ENCODE data around the gene DHRS11. TPM values are rescaled to one million over a fixed set of nuclear protein-coding genes. Genes with fewer than 3 reads are reported as not detected.

DHRS11 gene, protein sequence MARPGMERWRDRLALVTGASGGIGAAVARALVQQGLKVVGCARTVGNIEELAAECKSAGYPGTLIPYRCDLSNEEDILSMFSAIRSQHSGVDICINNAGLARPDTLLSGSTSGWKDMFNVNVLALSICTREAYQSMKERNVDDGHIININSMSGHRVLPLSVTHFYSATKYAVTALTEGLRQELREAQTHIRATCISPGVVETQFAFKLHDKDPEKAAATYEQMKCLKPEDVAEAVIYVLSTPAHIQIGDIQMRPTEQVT
- 12.3 and 12.4 TPM in 2 replicates for total RNA-seq

DNA sequence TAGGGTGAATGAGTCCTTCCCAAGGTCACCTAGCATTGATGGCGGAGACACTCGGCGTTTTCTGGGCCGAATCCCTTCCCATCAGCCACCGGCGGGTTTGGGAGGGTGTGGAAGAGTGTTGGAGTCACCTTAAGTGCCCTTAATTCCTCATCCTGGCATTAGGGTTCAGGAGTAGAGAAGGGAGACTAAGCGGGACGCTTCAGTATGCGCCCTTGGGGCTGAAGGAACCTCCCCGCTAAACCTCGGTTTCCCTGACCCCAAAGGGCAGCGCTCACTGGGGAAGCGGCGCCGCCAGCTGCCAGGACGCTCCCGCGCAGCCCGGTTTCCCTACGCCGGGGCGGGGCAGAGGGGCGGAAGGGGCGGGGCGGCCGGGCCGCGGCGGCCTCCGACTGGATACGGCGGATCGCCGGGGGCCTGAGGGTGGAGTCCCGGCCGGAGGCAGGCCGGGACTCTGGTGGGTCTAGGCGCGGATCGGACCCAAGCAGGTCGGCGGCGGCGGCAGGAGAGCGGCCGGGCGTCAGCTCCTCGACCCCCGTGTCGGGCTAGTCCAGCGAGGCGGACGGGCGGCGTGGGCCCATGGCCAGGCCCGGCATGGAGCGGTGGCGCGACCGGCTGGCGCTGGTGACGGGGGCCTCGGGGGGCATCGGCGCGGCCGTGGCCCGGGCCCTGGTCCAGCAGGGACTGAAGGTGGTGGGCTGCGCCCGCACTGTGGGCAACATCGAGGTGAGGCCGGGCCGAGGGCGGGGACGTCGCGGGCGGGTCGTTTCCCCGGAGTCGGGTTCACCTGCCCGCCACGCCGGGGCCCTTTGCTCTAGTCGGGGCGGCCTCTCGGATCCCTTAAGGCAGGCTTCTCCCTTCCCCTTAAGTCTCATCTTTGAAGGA lies at the start of gene DHRS11:
Gene DHRS11, plus strand, starts transcription at position 446 of the 882 bp plus-strand sequence. Its CDS starts 131 bp downstream, at position 577.
- intact Hi-C loops (cut with micrococcal nuclease): loop anchor here (2.0 kb wide), 1 partner anchor 47 kb away; the partner anchor contains the start of gene GGNBP2
- H3K4me1 Mint-ChIP-seq (ENCODE audit: low read depth): peaks cover 26% of the 10 kb centered on the region
- H3K4me3 Mint-ChIP-seq (ENCODE audit: low read depth): peak within 1 kb of the TSS; percentile 76
- peak within 1 kb of the TSS; percentile 28 for H3K27ac Mint-ChIP-seq
- H3K36me3 Mint-ChIP-seq (ENCODE audit: low read depth): peaks cover 35% of the 10 kb centered on the region
- peaks cover 2% of the 10 kb centered on the region for H3K27me3 Mint-ChIP-seq (ENCODE audit: low read depth)
- no peaks in the 10 kb centered on the region for H3K9me3 Mint-ChIP-seq
- peak; percentile 70 for DNase-seq (ENCODE audit: low spot score)

GRCh38 chr17:36542755-36543154 lies 48.9 kb upstream of the DHRS11 start:
- H3K9me3 Mint-ChIP-seq: no peaks in the 10 kb centered on the region
- H3K36me3 Mint-ChIP-seq (ENCODE audit: low read depth): peaks cover 42% of the 10 kb centered on the region
- H3K4me1 Mint-ChIP-seq (ENCODE audit: low read depth): peaks cover 17% of the 10 kb centered on the region
- H3K27ac Mint-ChIP-seq: no peak overlapping the region
- no peak overlapping the region for H3K4me3 Mint-ChIP-seq (ENCODE audit: low read depth)
- intact Hi-C loops (cut with micrococcal nuclease): no loop called here
- no peaks in the 10 kb centered on the region for H3K27me3 Mint-ChIP-seq (ENCODE audit: low read depth)
- DNase-seq (ENCODE audit: low spot score): no peak

DNA sequence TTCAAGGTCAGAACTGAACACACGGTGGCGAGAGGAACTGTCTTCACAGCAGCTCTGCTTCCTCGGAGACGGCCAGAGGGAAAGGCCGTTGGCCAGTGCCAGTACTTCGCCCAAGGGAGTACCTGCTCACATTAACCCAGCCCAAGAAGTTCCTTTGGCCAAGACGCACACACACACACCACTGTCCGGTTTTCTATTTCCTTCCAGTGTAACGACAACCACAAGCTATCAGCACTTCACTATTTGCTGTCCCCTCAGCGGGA lies 47.7 kb upstream of the DHRS11 start:
- Mint-ChIP-seq H3K36me3 (ENCODE audit: low read depth) (peaks cover 42% of the 10 kb centered on the region), H3K4me1 (ENCODE audit: low read depth) (peaks cover 24% of the 10 kb centered on the region), H3K9me3 (no peaks in the 10 kb centered on the region), H3K27ac (peak overlapping the region; percentile 96), H3K27me3 (ENCODE audit: low read depth) (no peaks in the 10 kb centered on the region), H3K4me3 (ENCODE audit: low read depth) (peak overlapping the region; percentile 98)
- DNase-seq (ENCODE audit: low spot score): no peak
- intact Hi-C loops (cut with micrococcal nuclease): loop anchor here (1.0 to 2.0 kb wide), 3 partner anchors 9 to 57 kb away; partner anchors contain the start of genes DHRS11 and MRM1

GRCh38 chr17:36544307-36545076 lies 47.2 kb upstream of the DHRS11 start, which contains the start of gene GGNBP2:
Gene GGNBP2 (plus strand): TSS chr17:36544919. CDS start chr17:36545725, 806 bp downstream.
- peak; percentile 91 for DNase-seq (ENCODE audit: low spot score)
- Mint-ChIP-seq H3K27ac (peak within 1 kb of the TSS; percentile 96), H3K4me3 (ENCODE audit: low read depth) (peak within 1 kb of the TSS; percentile 98), H3K27me3 (ENCODE audit: low read depth) (no peaks in the 10 kb centered on the region), H3K9me3 (no peaks in the 10 kb centered on the region), H3K36me3 (ENCODE audit: low read depth) (peaks cover 43% of the 10 kb centered on the region), H3K4me1 (ENCODE audit: low read depth) (peaks cover 24% of the 10 kb centered on the region)
- intact Hi-C loops (cut with micrococcal nuclease): loop anchor here (1.0 to 2.0 kb wide), 3 partner anchors 9 to 56 kb away; partner anchors contain the start of genes DHRS11 and MRM1

- no peak for DNase-seq (ENCODE audit: low spot score)
- Mint-ChIP-seq H3K36me3 (ENCODE audit: low read depth) (peaks cover 41% of the 10 kb centered on the region), H3K9me3 (no peaks in the 10 kb centered on the region), H3K4me3 (ENCODE audit: low read depth) (peak overlapping the region; percentile 98), H3K27ac (peak overlapping the region; percentile 96), H3K27me3 (ENCODE audit: low read depth) (no peaks in the 10 kb centered on the region), H3K4me1 (ENCODE audit: low read depth) (peaks cover 23% of the 10 kb centered on the region)
- intact Hi-C loops (cut with micrococcal nuclease): loop anchor here (2.0 kb wide), 2 partner anchors 46 to 56 kb away; partner anchors contain the start of genes DHRS11 and MRM1
These were observed 46.6 kb upstream of the DHRS11 start for GRCh38 chr17:36545077-36545464.

GRCh38 chr17:36545465-36546417 lies 45.9 kb upstream of the DHRS11 start:
- peak overlapping the region; percentile 93 for H3K27ac Mint-ChIP-seq
- H3K36me3 Mint-ChIP-seq (ENCODE audit: low read depth): peaks cover 45% of the 10 kb centered on the region
- peaks cover 30% of the 10 kb centered on the region for H3K4me1 Mint-ChIP-seq (ENCODE audit: low read depth)
- no peaks in the 10 kb centered on the region for H3K27me3 Mint-ChIP-seq (ENCODE audit: low read depth)
- no peaks in the 10 kb centered on the region for H3K9me3 Mint-ChIP-seq
- peak overlapping the region; percentile 90 for H3K4me3 Mint-ChIP-seq (ENCODE audit: low read depth)
- DNase-seq (ENCODE audit: low spot score): peak; percentile 96
- intact Hi-C loops (cut with micrococcal nuclease): loop anchor here (2.0 kb wide), 2 partner anchors 45 to 55 kb away; partner anchors contain the start of genes DHRS11 and MRM1

- DNase-seq (ENCODE audit: low spot score): no peak
- Mint-ChIP-seq H3K36me3 (ENCODE audit: low read depth) (peaks cover 47% of the 10 kb centered on the region), H3K4me1 (ENCODE audit: low read depth) (peaks cover 35% of the 10 kb centered on the region), H3K27me3 (ENCODE audit: low read depth) (no peaks in the 10 kb centered on the region), H3K4me3 (ENCODE audit: low read depth) (peak overlapping the region; percentile 90), H3K9me3 (no peaks in the 10 kb centered on the region), H3K27ac (peak overlapping the region; percentile 93)
- intact Hi-C loops (cut with micrococcal nuclease): no loop called here
These were observed 45.1 kb upstream of the DHRS11 start for GRCh38 chr17:36546418-36547093.

DNA sequence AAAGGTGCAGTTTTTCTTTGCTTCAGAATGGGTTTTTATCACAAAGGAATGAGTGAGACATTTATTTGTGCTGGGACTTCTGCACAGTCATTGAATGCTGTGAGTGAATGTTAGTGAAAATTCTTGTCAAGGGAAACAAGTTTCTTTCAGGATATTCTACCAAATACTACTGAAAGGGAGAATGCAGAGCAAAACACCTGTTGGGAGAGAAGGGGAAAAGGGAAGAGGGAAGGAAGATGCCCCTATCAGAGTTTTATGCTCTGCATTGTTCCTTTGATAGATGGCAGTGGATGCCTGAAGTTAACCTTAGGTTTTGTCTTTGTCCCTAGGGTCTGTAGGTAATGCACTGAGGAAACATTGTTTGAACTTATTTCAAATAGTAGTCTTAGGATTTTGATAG lies 43.9 kb upstream of the DHRS11 start:
- Mint-ChIP-seq H3K27ac (peak overlapping the region; percentile 53), H3K9me3 (no peaks in the 10 kb centered on the region), H3K36me3 (ENCODE audit: low read depth) (peaks cover 53% of the 10 kb centered on the region), H3K4me3 (ENCODE audit: low read depth) (peak overlapping the region; percentile 90), H3K27me3 (ENCODE audit: low read depth) (no peaks in the 10 kb centered on the region), H3K4me1 (ENCODE audit: low read depth) (peaks cover 43% of the 10 kb centered on the region)
- DNase-seq (ENCODE audit: low spot score): no peak
- intact Hi-C loops (cut with micrococcal nuclease): no loop called here

DNA sequence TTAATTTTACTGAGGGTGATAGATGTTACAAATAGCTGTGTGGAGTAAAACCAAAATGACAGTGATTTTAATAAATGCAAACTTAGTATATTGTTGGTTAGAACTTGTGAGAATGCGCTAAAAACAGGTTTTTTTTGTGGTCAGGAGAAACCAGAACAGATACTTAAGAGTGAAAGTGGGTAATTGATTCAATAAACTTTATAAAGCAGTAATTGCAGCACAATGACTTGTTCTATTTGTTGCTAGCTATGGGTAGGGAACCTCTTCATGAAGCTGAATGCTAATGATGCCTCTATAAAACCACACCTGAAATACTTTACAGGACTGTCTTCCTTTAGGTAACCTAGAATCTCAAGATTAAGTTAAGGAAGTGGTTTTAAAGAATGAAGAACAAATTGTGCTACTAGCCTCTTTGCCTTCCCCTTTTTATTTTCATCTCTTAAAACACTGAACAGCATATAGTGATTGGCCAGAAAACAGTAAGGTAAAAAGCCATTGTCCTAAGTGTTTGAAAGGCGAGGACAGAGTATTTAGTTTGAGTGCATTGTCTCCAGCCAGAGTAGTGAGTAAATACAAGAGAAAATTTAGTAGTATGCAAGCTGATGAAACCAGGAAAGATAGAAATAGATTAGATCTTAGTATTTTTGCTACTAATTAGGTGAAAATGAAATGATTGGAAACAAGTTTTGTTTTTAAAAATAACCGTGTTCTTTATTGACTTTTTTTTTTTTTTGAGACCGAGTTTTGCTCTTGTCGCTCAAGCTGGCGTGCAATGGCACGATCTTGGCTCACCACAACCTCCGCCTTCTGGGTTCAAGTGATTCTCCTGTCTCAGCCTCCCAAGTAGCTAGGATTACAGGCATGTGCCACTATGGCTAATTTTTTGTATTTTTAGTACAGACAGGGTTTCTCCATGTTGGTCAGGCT lies 40.9 kb upstream of the DHRS11 start:
- Mint-ChIP-seq H3K9me3 (no peaks in the 10 kb centered on the region), H3K4me1 (ENCODE audit: low read depth) (peaks cover 51% of the 10 kb centered on the region), H3K36me3 (ENCODE audit: low read depth) (peaks cover 65% of the 10 kb centered on the region), H3K27me3 (ENCODE audit: low read depth) (no peaks in the 10 kb centered on the region), H3K27ac (peak overlapping the region; percentile 58), H3K4me3 (ENCODE audit: low read depth) (peak overlapping the region; percentile 43)
- no peak for DNase-seq (ENCODE audit: low spot score)
- intact Hi-C loops (cut with micrococcal nuclease): no loop called here

DNA sequence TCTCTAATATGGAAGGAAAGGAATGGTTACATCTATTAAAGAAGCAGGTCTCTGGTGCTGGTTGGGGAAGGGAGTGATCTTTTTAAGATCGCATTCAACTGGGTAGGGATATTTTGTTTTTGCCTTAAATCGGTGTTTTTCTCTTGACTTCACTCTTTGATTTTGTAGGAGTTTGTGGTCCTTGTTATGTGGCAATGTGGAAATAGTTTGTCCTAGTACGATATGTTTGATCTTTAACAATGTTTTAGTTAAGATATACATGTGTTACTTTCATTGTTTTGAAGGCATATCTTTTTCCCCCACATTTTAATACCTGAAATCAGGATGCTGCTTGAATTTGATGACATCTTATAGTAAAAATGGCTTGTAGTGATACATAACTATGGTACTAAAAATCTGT lies 38.2 kb upstream of the DHRS11 start:
- DNase-seq (ENCODE audit: low spot score): no peak
- intact Hi-C loops (cut with micrococcal nuclease): no loop called here
- Mint-ChIP-seq H3K9me3 (no peaks in the 10 kb centered on the region), H3K4me3 (ENCODE audit: low read depth) (no peak overlapping the region), H3K27me3 (ENCODE audit: low read depth) (no peaks in the 10 kb centered on the region), H3K4me1 (ENCODE audit: low read depth) (peaks cover 48% of the 10 kb centered on the region), H3K36me3 (ENCODE audit: low read depth) (peaks cover 60% of the 10 kb centered on the region), H3K27ac (peak overlapping the region; percentile 13)
